ENCODE results near the gene MGA.

The MGA gene

DNA sequence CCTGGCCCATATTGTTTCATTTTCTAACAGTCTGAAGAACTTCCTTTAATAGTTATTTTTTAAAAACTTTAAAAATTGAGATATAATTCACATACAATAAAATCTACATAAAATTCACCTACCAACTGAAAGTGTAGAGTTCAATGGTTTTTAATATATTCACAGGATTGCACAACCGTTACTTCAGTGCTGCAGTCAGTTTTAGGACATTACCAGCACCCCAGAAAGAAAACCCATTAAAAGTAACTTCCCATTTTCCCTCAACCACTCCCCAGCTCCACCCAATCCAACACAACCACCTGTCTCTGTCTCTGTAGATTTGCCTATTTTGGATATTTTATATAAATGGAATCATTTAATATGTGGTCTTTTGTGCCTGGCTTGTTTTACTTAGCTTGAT lies 29.6 kb downstream of the MGA start:
- TF ChIP-seq, protein P1, sequence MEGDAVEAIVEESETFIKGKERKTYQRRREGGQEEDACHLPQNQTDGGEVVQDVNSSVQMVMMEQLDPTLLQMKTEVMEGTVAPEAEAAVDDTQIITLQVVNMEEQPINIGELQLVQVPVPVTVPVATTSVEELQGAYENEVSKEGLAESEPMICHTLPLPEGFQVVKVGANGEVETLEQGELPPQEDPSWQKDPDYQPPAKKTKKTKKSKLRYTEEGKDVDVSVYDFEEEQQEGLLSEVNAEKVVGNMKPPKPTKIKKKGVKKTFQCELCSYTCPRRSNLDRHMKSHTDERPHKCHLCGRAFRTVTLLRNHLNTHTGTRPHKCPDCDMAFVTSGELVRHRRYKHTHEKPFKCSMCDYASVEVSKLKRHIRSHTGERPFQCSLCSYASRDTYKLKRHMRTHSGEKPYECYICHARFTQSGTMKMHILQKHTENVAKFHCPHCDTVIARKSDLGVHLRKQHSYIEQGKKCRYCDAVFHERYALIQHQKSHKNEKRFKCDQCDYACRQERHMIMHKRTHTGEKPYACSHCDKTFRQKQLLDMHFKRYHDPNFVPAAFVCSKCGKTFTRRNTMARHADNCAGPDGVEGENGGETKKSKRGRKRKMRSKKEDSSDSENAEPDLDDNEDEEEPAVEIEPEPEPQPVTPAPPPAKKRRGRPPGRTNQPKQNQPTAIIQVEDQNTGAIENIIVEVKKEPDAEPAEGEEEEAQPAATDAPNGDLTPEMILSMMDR (IDR thresholded peaks at IDR 0.05; ENCODE audit: insufficient read depth, missing control alignments), result no peak
- no peak for FAIRE-seq

DNA sequence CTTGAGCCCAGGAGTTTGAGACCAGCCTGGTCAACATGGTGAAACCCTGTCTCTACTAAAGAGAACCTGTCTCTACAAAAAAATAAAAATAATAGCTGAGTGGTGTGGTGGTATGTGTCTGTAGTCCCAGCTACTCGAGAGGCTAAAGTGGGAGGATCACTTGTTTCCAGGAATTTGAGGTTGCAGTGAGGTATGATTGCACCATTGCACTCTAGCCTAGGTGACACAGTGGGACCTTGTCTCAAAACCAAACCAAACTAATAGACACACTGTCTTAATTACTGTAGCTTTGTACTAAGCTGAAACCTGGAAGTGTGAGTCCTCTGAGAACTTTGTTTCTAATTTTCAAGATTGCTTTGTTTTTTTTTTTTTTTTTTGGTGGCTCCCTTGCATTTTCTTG lies 30.4 kb downstream of the MGA start:
- TF ChIP-seq, protein P1 (IDR thresholded peaks at IDR 0.05; ENCODE audit: insufficient read depth, missing control alignments), result no peak
- no peak for DNase-seq (ENCODE audit: insufficient read length, low spot score)
- FAIRE-seq, result no peak

More for the DNA sequence above, 29.6 kb downstream of the MGA start:
- no peak for DNase-seq (ENCODE audit: insufficient read length, low spot score)

DNA sequence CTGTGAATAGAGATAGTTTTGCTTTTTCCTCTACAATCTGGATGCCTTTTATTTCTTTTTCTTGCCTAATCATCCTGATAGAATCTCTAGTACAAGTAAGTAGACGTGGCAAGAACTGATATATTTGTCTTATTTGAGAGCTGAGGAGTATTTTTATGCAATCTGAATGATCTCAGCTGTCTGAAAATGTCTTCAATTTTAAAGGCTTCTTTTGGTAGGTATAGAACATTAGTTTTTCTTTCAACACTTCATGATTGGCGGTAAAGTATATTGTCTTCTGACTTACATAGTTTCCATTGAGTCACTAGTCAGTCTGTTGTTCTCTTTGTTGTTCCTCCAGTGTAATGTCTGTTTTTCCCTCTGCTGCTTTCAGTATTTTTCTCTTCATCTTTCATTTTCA lies 31.3 kb downstream of the MGA start:
- FAIRE-seq, result no peak
- no peak for DNase-seq (ENCODE audit: insufficient read length, low spot score)
- TF ChIP-seq, protein P1 (IDR thresholded peaks at IDR 0.05; ENCODE audit: insufficient read depth, missing control alignments), result no peak

DNA sequence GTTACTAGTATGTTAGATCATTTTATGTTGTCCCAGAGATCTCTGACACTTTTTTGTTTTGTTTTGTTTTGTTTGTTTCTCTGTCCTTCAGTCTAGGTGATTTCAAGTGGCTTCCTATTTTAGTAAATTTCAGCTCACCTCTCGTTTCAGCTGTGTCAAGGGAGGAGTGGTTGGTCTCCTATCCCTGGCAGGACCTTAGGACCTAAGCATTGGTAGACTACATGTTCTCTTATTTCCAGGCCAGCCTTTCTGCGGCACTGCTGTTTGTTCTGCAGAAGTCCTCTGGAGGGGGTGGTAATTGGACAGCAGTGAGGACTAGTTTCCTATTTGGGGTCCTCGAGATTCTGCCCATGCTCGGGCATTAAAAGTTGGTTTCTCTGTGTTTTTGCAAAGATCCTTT lies 31.8 kb downstream of the MGA start:
- FAIRE-seq, result no peak
- DNase-seq (ENCODE audit: insufficient read length, low spot score), result no peak
- TF ChIP-seq, protein P1 (IDR thresholded peaks at IDR 0.05; ENCODE audit: insufficient read depth, missing control alignments), result no peak

DNA sequence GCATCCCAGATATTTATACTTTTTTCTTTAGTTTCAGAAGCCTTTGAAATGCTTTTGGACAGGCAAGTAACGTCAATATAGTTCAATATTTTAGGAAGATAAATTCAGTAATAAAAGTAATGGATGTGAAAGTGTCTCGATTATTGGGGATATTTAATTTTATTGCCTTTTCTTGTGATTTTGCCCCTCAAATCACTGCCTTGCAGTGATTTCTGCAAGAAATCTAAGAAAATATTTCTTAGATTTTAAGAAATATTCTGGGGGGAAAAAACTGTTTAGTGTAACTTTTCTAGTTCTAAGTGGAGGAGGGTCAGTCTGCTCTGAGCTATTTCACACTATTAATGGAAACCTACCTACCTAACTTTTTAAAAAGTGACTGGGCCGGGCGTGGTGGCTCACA lies 33.6 kb downstream of the MGA start:
- TF ChIP-seq, protein P1 (IDR thresholded peaks at IDR 0.05; ENCODE audit: insufficient read depth, missing control alignments), result no peak
- DNase-seq (ENCODE audit: insufficient read length, low spot score) (no peak), FAIRE-seq (no peak)

DNA sequence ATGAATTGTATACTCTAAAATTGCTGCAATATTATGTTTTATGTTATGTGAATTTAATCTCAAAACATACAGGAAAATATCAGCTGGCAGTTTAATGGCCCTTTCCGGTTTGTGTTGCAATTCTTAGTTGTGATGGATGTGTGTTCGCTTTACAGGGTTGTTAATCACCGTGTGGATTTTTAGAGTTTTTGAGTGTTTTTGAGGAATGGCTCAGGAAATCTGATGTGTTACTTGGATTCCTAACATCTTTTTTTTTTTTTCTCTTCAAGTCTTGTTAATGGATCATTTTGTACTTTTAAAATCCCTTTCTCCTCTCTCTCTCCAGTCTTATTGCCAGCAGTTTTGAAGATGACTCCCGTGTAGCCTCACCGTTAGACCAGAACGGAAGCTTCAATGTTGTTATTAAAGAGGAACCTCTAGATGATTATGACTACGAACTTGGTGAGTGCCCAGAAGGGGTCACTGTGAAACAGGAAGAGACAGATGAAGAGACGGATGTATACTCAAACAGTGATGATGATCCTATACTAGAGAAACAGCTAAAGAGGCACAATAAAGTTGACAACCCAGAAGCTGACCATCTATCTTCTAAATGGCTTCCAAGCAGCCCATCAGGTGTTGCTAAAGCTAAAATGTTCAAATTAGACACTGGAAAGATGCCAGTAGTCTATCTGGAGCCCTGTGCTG lies 35.7 kb downstream of the MGA start:
- FAIRE-seq, result peak; percentile 79
- DNase-seq (ENCODE audit: insufficient read length, low spot score), result peak; percentile 29
- TF ChIP-seq, protein P1 (IDR thresholded peaks at IDR 0.05; ENCODE audit: insufficient read depth, missing control alignments), result peak; percentile 57

DNA sequence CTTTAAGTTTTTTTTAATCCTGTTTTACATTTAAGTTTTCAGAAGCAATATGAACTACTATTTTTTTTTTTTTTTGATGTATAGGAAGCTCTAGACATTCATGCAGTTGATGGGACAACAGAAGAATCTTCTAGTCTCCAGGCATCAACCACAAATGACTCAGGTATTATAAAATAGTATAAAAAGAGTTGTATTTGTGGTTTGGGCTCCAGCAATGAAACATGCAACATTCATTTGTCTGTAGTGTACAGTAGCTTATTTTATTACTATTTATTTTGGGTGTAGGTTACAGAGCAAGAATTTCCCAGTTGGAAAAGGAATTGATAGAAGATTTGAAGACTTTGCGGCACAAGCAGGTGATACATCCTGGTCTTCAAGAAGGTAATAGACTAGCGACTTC lies 38.6 kb downstream of the MGA start:
- no peak for DNase-seq (ENCODE audit: insufficient read length, low spot score)
- TF ChIP-seq, protein P1 (IDR thresholded peaks at IDR 0.05; ENCODE audit: insufficient read depth, missing control alignments), result no peak
- peak; percentile 25 for FAIRE-seq

All from D721Med (cell line).